ENCODE data around the gene GNG14. TPM values are rescaled to one million over a fixed set of nuclear protein-coding genes. Genes with fewer than 3 reads are reported as not detected.

The GNG14 gene
- total RNA-seq, 1 donor from 2014 or later = not detected

DNA sequence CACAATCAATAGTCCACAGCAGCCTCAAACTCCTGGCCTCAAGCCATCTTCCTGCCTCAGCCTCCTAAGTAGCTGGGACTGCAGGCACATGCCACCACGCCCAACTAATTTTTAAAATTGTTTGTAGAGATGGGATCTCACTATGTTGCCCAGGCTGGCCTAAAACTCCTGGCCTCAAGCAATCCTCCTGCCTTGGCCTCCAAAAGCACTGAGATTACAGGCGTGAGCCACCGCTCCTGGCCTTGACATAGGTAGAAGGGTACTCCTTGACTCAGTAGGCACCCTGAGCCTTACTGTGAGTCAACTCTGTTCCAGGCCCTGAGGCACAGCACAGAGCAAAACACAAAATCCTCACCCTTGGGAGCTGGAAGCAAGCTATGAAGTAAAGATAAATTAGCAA, 28.1 kb downstream of the GNG14 start:
- H3K9me3 Mint-ChIP-seq (ENCODE audit: unreplicated experiment) = peaks cover 8% of the 10 kb centered on the region
- TF ChIP-seq, protein P1, sequence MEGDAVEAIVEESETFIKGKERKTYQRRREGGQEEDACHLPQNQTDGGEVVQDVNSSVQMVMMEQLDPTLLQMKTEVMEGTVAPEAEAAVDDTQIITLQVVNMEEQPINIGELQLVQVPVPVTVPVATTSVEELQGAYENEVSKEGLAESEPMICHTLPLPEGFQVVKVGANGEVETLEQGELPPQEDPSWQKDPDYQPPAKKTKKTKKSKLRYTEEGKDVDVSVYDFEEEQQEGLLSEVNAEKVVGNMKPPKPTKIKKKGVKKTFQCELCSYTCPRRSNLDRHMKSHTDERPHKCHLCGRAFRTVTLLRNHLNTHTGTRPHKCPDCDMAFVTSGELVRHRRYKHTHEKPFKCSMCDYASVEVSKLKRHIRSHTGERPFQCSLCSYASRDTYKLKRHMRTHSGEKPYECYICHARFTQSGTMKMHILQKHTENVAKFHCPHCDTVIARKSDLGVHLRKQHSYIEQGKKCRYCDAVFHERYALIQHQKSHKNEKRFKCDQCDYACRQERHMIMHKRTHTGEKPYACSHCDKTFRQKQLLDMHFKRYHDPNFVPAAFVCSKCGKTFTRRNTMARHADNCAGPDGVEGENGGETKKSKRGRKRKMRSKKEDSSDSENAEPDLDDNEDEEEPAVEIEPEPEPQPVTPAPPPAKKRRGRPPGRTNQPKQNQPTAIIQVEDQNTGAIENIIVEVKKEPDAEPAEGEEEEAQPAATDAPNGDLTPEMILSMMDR (IDR thresholded peaks at IDR 0.05; ENCODE audit: partially characterized antibody, unreplicated experiment) = no peak
- no peaks in the 10 kb centered on the region for H3K36me3 Mint-ChIP-seq (ENCODE audit: unreplicated experiment)
- H3K4me3 Mint-ChIP-seq (ENCODE audit: unreplicated experiment) = no peak overlapping the region
- H3K27ac Mint-ChIP-seq (ENCODE audit: unreplicated experiment) = peak overlapping the region; percentile 28
- H3K4me1 Mint-ChIP-seq (ENCODE audit: low read depth, unreplicated experiment) = peaks cover 3% of the 10 kb centered on the region
- DNase-seq = no peak
- H3K27me3 Mint-ChIP-seq (ENCODE audit: unreplicated experiment) = peaks cover 5% of the 10 kb centered on the region

- Mint-ChIP-seq H3K4me3 (ENCODE audit: unreplicated experiment) (peak overlapping the region; percentile 98), H3K9me3 (ENCODE audit: unreplicated experiment) (peaks cover 28% of the 10 kb centered on the region), H3K27me3 (ENCODE audit: unreplicated experiment) (peaks cover 18% of the 10 kb centered on the region), H3K36me3 (ENCODE audit: unreplicated experiment) (no peaks in the 10 kb centered on the region), H3K4me1 (ENCODE audit: low read depth, unreplicated experiment) (peaks cover 6% of the 10 kb centered on the region), H3K27ac (ENCODE audit: unreplicated experiment) (peak overlapping the region; percentile 97)
- DNase-seq = no peak
- TF ChIP-seq, protein P1 (IDR thresholded peaks at IDR 0.05; ENCODE audit: partially characterized antibody, unreplicated experiment) = no peak
Observed at GRCh38 chr19:12720296-12720695, 32.5 kb downstream of the GNG14 start.

GRCh38 chr19:12720851-12721655, 33.3 kb downstream of the GNG14 start:
- H3K36me3 Mint-ChIP-seq (ENCODE audit: unreplicated experiment) = no peaks in the 10 kb centered on the region
- H3K27ac Mint-ChIP-seq (ENCODE audit: unreplicated experiment) = peak overlapping the region; percentile 97

DNA sequence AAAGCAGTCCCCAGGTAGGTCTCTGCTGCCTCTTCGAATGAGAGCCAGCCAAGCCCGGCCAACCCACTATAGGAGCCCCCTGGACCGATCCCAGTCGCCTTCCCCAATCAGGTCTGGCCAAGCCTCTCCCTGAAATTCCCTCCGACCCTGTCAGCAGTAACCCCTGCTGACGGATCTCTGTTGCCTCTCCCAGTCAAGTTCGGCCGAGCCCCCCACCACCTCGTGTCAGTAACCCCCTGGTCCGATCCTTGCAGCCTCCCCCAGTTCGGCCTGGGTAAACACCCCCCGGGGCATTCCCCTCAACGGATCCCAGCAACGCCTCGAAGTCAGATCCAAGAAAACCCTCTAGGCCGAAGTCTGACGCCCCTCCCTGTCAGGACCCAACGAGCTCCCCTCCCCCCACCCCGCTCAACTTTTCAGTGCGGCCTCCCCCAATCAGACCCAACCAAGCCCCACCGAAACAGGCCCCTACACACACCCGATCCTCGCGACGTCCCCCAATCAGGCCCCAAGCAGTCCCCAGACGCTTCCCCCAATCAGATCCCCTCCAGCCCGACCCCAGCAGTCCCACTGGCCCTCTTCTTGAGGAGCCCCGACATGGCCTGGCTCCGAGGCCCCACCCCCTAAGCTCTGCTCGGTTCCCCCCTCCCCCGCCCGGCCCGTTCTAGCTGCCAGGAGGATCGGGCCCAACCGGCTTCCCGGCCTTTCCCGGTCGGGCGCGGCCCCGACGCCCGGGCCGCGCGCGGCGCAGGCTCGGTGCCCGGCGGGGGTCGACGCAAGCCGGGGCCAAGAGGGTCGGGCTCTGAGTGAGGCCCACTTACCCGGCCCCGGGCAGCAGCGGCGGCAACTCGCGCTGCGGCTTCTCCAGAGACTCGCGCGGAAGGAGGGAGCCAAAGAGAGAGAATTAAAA, 34.1 kb downstream of the GNG14 start:
- peak overlapping the region; percentile 95 for H3K27ac Mint-ChIP-seq (ENCODE audit: unreplicated experiment)
- peaks cover 16% of the 10 kb centered on the region for H3K27me3 Mint-ChIP-seq (ENCODE audit: unreplicated experiment)
- H3K36me3 Mint-ChIP-seq (ENCODE audit: unreplicated experiment) = no peaks in the 10 kb centered on the region

More at GRCh38 chr19:12720851-12721655, 33.3 kb downstream of the GNG14 start:
- H3K27me3 Mint-ChIP-seq (ENCODE audit: unreplicated experiment) = peaks cover 18% of the 10 kb centered on the region
- H3K4me3 Mint-ChIP-seq (ENCODE audit: unreplicated experiment) = peak overlapping the region; percentile 98
- H3K9me3 Mint-ChIP-seq (ENCODE audit: unreplicated experiment) = peaks cover 28% of the 10 kb centered on the region
- DNase-seq = peak; percentile 53
- H3K4me1 Mint-ChIP-seq (ENCODE audit: low read depth, unreplicated experiment) = peaks cover 6% of the 10 kb centered on the region
- TF ChIP-seq, protein P1 (IDR thresholded peaks at IDR 0.05; ENCODE audit: partially characterized antibody, unreplicated experiment) = no peak

More for the DNA sequence above, 34.1 kb downstream of the GNG14 start:
- TF ChIP-seq, protein P1 (IDR thresholded peaks at IDR 0.05; ENCODE audit: partially characterized antibody, unreplicated experiment) = no peak
- DNase-seq = peak; percentile 77
- Mint-ChIP-seq H3K4me1 (ENCODE audit: low read depth, unreplicated experiment) (peaks cover 6% of the 10 kb centered on the region), H3K4me3 (ENCODE audit: unreplicated experiment) (peak overlapping the region; percentile 98), H3K9me3 (ENCODE audit: unreplicated experiment) (peaks cover 26% of the 10 kb centered on the region)
